ENCODE measurements around the gene CELF2.
"Not testable (repeated sequence)": the region's sequence is repeated elsewhere in the genome, so short reads cannot be mapped to it uniquely, and the experiment has no call there.

Gene CELF2

DNA sequence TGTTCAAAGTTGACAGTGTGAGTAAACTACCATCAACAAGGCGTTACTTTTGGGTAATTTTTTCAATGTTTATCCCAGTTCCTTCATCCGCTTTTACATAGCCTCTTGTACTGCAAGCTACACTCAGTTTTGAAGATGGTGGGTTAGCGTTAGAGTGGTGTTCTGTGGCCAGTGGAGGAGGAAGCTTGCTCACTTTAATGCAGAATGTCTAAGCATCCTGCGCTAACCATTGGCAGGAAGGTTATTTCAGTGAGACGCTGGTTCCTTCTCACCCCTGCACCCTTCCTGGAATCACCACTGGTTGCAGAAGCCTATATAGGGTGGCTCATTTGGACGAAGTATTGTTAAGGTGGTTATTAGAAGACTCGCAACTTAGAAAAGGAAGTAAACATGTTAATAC lies 159.1 kb downstream of the CELF2 start:
- no peak for DNase-seq (ENCODE audit: low read depth)

DNA sequence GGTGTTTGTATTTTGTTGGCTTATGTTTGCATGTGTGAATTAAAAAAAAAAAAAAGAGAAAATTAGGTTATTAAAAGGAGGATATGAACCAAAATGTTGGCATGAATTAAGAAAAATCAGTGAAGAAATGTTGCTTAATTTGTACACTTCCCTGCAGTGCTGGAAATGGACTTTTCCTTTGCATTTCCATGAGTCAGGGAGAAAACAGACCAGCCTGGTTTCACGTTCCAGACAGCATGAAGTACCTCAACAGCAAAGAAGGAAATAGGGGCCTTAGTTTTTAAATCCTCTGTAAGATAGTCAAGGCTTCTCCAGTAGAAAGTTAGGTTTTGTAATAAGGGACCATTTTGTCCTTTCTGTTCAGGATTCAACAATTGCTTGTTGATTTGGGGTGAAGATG lies 159.7 kb downstream of the CELF2 start:
- no peak for DNase-seq (ENCODE audit: low read depth)

DNA sequence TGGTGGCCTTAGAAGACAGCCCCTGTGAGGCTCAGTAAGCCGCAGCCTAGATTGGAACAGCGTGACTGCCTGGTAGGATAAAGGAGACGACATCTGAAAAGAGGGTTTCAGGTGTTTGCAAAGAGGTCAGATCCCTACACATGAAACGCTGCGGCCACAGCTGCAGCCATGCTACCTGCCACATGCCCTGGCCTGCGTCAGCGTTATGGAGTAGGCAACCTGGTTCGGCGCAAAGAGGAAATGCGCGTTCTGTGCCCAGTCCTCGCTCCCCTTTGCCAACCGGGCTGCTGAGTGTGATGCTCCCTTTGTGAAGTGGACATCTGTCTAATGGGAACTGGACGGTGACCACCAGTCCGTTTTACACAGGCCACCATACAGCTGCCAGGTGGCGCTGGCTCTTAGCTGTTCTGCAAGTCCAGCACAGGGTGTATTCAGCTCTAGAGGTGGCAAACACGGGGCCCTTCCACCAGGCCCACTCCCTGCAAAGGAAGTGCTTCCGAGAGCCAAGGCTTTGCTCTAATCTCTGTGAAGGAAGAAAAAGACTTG lies 160.3 kb downstream of the CELF2 start:
- DNase-seq (ENCODE audit: low read depth): no peak

DNA sequence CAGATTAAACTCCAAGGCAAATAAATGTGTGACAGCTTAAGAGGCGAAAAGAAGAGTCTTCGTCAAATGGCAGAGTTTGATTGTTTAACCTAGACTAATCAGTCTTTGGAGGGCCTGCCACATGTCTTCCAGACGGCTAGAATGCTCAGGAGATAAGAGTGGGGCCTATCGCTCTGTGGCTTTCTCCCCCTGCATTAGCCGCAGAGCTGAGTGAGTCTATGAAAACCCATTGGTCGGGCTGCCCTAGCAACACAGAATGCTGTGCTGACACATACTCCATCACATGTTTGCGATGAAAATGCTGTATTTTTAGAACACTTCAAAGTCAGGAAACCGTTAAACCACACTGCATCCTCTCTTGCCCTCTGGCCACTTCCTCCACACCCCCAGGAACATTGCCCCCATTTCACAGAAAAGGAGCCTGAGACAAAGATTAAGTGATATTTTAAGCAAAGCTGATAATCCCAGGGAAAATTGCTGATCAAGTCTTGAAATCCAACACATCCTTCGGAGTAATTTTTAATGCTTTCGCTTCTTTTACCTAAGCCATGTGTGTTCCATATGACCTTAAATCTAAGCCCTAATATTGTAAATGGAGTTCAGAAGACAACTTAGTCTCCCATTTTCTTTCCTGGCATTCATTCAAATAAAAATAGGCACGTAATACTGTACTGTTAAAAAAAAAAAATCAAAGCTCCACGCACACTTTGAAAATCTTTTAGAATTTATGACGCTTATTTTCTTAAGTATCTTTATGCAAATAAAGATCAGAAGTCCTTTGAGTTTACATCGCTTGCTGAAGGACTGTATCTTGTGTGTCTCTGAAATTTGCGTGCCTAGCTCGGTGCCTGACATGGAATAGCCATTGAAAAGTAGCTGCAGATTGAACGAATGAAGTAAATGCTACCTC lies 161.2 kb downstream of the CELF2 start:
- DNase-seq (ENCODE audit: low read depth): peak; percentile 2

DNA sequence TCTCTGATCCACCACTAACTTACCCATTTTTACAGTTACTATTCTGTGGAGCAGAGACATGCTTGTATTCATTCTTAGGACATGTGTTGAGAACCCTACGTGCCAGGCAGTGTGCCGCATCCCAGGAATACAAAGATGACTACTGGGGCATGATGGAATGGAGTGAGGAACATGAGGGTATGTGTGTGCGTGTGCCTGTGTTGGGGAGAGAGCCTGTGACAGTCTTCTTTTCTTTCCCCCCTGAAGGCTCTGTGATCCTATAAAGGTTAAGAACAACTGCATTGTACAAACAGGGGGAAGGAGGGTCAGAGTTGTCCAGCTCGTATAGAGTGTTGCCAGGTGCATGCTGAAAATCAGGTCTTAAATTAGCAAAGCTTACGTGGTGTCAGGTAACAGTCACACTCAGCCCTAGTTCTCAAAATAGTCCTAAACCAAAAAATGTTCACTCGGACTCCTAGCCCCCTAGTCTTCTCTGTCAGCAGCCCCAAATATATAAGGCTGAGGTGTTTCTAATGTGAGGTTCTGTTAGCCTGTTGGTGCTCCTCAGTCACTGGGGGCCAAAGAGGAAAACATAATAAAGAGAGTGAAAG lies 161.9 kb downstream of the CELF2 start:
- DNase-seq (ENCODE audit: low read depth): no peak

DNA sequence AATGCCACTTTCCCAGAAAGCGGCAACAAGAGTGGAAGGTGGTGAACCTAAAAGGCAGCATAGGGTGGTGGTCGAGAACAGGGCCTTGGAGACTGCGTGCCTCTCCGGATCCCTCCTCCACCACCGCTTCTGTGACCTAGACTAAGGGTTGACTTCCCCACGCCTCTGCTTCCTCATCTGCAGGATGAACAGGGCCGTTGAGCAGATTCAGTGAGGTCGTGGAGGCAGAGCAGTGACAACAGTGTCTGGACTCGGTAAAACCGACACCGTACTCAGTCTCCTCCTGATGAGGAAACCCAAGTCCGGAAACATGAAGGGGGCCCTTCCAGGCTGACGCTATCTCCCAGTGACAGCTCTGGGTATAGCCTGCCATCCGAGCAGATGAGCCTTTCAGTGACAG lies 162.6 kb downstream of the CELF2 start:
- no peak for DNase-seq (ENCODE audit: low read depth)

DNA sequence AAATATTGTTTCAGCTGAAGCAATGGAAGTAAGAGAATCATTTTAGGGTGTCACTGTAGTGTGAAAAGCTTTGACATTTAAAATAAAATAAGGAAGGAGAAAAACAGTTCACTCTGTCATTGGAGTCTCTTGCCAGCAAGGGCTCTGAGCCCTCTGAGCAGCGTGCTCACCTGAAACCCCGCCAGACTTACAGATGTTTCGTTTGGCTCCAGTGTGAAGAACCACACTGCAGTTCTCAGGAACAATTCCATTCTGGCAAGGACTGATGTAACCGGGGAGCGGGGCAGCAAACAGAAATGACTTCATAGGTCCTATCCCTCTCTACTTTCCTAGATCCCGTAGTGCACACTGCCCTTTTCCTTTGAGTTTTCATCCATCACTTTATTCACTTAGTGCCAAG lies 164.3 kb downstream of the CELF2 start:
- DNase-seq (ENCODE audit: low read depth): no peak

DNA sequence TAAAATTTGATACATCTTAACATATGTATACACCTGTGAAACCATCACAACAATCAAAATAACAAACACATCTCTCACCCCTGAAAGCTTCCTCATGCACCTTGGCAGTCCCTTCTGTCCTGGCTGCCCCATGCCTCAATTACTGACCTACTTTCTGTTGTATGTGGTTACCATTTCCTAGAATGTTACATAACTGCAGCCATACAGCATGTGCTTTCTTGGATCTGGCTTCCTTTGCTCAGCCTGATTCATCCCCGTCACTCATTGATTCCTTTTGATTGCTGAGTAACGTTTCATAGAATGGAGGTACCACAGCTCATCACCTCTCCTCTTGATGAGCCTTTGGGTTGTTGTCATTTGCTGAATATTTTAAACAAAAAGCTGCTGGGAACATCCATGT lies 165.3 kb downstream of the CELF2 start:
- DNase-seq (ENCODE audit: low read depth): no peak

DNA sequence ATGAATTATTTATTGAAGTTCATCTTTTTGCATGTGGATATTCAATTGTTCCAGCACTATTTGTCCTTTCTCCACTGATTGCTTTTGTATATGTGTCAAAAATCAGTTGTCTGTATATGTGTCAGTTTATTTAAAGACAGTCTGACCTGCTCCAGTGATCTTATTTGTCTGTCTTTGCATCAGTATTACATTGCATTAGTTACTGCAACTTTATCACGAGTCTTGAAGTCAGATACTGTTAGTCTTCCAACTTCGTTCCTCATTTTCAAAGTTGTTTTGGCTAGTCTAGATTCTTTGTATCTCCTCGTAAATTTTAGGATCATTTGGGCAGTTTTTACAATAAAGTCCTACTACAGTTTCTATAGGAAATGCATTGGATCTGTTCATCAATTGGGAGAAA lies 166.4 kb downstream of the CELF2 start:
- no peak for DNase-seq (ENCODE audit: low read depth)

DNA sequence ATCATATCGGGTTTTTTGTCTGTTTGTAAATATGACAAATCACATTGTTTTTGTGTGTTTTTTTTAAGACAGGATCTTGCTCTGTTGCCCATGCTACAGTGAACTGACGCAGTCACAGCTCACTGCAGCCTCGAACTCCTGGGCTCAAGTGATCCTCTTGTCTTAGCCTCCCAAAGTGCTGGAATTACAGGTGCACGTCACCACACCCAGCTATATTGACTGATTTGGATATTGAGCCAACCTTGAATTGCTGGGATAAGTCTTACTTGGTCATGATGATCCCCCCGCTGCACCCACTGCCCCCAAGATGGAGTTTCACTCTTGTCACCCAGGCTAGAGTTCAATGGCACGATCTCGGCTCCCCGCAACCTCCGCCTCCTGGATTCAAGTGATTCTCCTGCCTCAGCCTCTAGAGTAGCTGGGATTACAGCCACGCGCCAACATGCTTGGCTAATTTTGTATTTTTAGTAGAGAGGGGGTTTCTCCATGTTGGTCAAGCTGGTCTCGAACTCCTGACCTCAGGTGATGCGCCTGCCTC lies 167.5 kb downstream of the CELF2 start:
- not testable (repeated sequence) for DNase-seq (ENCODE audit: low read depth)

DNA sequence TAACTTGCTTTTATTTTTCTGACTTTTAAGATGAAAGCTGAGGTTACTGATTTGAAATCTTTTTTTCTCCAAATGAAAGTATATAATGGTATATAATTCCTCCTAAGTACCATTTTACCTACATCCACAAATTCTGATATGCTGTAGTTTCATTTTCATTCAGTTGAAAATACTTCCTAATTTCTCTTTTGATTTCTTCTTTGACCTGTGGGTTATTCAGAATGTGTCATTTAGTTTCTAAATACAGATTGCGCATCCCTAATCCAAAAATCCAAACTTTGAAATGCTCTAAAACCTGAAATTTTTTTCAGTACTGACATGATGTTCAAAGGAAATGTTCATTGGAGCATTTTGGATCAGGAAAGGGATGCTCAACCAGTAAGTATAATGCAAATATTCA lies 168.7 kb downstream of the CELF2 start:
- DNase-seq (ENCODE audit: low read depth): no peak

DNA sequence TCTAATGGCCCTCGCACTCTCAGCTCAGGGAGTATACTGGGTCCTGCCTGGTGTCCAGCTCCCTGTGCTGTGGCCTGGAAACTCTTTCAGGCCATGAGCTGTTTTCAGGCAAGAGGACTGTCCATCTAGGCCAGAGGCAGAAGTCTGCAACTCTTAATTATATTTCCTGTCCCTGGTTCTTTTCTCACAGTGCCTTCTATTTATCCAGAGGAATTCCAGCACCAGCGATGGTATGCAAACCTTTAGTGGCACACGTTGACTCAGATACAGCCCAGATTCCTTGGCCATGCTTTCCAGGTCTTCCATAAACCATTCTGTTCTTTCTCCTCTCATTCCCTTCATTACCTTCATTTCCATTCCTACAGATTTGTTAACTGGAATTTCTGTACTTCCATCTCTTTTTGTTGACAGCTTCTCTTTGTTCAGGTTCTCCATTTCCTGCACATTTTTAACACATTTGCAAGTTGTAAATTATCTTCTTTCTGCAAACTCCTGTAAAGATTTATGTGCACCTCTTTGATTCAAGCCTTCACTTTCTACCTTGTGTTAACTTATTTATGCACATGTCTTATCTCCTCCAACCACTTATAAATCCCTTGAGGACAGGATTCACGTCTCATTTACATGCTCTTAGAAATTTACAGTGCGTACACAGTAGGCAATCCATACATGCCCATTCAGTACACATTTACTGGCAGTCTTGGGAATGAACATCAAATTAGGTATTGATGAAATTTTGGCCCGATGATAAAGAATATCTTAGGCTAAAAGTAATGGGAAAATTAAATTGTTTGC lies 172.1 kb downstream of the CELF2 start:
- DNase-seq (ENCODE audit: low read depth): no peak

DNA sequence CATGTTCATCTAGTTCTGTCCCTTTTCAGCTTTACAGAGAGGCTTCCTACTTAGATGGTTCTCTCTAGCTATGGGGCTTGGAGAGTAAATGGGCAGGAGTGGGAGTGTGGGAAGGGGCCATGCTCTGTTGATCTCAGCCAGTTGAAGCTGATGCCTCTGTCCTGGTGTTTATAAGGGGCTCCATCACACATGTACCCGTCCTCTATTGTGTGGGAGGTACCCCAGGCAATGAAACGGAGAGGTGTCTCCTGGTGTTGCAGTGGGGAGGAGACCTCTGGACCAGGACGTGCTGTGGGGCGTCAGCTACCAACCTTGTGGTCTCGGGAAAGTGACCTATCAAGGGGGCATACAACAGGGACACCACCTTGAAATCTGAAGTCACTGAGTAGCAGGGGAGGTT lies 173.5 kb downstream of the CELF2 start:
- DNase-seq (ENCODE audit: low read depth): no peak

DNA sequence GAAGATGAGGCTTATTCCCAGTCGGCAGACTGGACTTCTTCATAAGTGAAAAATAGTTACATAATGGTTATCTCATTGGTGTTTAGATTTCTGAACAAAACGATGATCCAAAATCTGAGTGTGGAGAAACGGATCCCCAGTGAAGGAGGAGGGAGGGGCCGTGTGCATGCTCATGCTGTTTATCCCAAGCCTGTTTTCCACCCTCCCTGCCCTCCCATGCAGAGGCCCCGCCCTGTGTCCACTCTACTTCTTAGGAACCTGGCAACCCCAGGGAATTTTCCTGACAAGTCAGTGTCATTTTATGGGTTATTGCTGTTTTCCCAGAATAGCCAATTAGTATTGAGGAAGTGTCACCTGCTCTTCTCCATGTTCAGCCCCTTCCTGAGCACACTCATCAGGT lies 174.0 kb downstream of the CELF2 start:
- no peak for DNase-seq (ENCODE audit: low read depth)

DNA sequence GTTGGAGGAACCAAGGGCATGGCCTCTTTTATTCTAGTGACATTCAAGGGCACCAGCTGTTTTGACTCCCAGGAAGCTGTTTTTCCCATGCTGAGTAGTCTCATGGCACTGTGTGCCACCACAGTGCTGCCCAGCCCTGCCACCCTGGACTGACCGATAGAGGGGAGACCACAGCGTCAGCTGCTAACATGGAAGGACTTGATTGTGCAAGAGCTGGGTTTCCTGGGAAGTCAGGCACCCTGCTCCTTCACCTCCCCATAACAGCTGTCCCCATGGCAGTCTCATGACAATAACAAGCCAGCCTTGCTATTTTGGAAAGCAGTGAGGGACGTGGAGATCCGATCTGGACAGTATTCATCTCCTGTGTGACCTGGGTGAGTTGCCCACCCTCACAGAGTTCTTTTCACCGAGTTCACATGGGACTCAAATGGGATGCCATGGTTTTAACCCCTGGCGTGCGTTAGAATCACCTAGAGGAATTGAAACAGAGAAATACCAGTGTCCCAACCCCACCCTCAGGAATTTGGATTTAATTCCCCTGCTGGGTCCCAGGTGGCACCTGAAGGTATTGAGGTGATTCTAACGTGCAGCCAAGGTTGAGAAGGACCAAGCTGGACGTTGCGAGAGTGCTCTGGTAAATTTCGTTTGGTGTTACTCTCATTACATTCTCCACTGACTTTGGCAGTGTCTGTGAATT lies 174.8 kb downstream of the CELF2 start:
- no peak for DNase-seq (ENCODE audit: low read depth)

DNA sequence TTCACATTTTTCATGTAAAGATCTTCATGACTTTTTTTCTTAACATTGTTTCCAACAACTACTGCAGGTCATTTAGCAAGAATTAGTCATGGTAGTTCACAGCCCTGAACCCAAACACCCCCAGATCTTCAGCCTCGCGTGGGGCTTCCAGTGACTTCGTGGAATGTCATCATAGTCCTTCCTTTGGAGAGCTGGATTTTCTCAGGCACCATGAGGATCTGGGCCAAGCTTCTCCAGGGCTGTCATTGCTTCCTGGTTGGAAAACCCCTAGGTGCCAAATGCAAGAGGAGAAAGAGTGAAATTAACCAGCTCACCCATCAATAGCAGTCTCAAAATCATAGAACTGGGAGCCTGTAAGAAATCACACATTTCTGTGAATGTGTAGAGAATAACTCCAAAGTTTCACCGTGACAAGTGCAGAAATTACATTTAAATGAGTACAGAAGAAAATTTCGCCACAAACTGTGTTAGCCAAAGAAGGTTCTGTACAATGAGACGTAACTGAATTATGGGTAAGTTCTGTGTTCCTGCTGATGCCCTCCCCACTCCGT lies 175.4 kb downstream of the CELF2 start:
- DNase-seq (ENCODE audit: low read depth): no peak

DNA sequence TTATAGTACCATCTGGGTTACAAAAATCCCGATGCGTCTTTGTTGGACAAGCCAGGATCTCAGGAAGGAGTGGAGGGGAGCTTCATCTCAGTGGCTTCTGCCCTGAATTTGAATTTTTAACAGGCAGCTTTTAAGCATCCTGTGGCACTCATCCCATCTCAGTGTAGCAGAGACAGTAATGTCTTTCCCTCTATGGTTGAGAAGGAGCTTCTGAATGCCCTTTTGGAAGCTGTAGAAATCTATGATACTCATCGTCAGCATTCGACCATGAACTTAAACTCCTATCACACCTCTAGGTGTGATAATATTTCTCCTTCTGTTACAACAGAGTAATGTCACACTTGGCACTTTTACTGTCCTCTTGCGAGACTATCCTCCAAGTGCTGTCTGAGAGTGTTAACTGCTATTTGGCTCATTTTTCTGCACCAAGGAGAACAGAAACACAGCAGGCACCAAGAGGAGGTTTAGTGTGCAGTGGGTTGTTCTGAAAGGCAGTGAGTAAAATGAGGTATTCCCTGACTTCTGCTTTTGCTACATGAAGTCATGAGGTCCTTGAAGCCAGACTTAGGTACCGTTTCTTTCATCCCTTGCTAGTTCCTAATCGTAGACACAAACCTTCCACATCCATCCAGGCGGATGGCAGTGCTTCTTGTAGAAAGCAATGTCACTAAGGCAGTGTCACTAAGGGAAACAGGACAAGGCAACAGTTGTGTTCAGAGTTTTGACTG lies 177.4 kb downstream of the CELF2 start:
- no peak for DNase-seq (ENCODE audit: low read depth)

DNA sequence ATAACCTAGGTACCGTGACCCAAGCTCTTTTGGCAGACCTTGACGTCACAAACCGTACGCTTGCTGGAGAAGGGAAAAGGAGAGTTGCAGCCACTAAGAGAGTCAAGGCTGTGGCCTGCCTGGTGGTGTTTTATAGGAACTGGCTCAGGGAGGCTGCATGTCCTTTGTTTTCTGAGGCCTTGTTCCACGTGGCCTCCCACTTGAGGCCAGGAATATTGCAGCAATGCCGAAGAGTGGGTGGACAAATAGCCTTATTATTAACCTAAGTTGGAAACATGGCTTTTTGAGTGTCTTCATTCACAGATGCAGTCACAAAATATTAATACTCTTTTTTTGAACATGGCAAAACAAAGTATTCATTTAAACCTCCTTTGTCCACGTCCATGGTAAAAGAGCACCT lies 178.0 kb downstream of the CELF2 start:
- no peak for DNase-seq (ENCODE audit: low read depth)

DNA sequence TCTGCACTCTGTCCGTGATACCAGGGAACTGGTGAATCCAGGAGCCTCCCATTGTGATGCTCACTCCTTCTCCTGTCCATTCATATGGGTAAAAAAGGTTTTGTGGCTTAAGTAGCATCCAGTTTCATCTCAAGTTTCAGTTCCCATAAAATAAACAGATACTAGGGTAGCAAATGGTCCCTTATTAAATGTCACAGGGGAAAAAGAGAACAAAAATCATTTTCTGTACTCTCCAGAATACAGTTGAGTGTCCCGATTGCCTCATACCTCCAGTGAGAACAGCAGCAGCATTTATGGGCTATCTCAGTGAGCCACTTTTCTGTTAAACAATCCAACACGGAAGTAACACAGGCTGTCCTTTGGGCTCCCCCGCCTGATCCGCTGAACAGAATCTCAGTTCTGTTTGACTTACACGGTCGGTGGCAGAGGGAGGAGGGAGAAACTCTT lies 179.6 kb downstream of the CELF2 start:
- DNase-seq (ENCODE audit: low read depth): no peak

DNA sequence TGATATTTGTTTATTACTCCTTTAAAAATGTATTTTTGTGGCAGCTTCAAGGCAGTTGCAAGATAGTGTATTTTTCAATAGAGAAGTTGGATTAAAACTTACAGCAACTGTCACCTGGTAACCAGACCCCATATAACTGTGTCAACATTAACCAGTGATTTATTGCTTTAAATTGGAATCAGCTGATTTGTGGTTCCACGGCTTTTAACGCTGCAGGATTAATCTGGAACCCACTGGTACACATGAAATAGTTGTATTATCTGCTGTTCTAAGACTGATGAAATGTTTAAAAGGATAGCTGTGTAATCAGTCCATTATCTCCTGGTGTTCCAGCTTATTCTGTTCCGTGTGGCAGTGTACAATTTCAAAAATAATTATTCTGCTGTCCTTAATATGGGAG lies 180.2 kb downstream of the CELF2 start:
- no peak for DNase-seq (ENCODE audit: low read depth)

DNA sequence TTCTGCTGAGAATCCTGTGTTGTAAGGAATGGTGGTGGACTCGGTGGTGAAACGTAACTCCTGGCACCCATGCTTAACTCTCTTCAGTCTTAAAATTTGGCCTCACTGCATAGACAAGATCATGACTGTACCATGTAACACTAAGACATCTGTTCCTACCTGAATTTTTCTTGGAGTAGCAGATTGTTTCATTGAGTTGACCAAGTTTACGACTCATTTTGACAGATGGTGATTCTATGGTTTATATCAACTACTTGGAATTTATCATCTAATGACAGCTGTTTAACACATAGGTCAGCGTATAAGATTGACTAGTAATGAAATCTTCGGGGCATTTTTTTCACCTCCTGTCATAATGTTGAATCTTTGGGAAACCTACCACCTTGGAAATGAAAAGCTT lies 184.2 kb downstream of the CELF2 start:
- DNase-seq (ENCODE audit: low read depth): no peak
